PC-3 (cell line): Measurements from ENCODE around the gene XPR1. TPM values are rescaled to one million over a fixed set of nuclear protein-coding genes. Genes with fewer than 3 reads are reported as not detected.

Source experiments
- ATAC-seq: fragments of 200-7000 bp; cut with Tn5 transposase; 2 replicates; pipeline ENCODE4 v1.9.1; 2020; ENCODE audit warnings: mild to moderate bottlenecking, moderate library complexity
- BruUV-seq: library from RNA; stranded (reverse); fragments of 400-500 nt; replicated peaks from 2 replicates; lab custom pipeline; 2021; lab: Mats Ljungman, UMichigan
- CTCF ChIA-PET: fragments of 300-600 bp; sonication (Branson Sonifier 250); formaldehyde crosslinking; loops from one replicate; lab custom pipeline; 2022; ENCODE audit warnings: antibody characterized with exemption; lab: Charles Lee
- POLR2A ChIA-PET: fragments of 300-600 bp; sonication (Branson Sonifier 250); formaldehyde crosslinking; loops from one replicate; lab custom pipeline; 2022; ENCODE audit warnings: antibody characterized with exemption; ENCODE audit not compliant: unreplicated experiment; lab: Charles Lee
- DNase-seq: peaks from one replicate; pipeline ENCODE4 v3.0.0-alpha.2; 2015
- H2AFZ ChIP-seq: fragments of 300-600 bp; sonication (generic); 2 replicates; pipeline ENCODE4 v1.6.0; 2016; ENCODE audit warnings: antibody characterized with exemption, low read length
- H3F3A ChIP-seq: fragments of 300-600 bp; sonication (generic); one replicate; pipeline ENCODE4 v1.6.0; 2017; ENCODE audit warnings: antibody characterized with exemption, low read length, control low read depth, mild to moderate bottlenecking; ENCODE audit not compliant: unreplicated experiment
- H3K27ac ChIP-seq: fragments of 300-600 bp; sonication (generic); 2 replicates; pipeline ENCODE4 v1.5.1; 2016; ENCODE audit warnings: mild to moderate bottlenecking, low read length
- H3K27me3 ChIP-seq: fragments of 300-600 bp; sonication (generic); 2 replicates; pipeline ENCODE4 v1.6.1; 2016; ENCODE audit warnings: low read length, mixed read lengths
- H3K36me3 ChIP-seq: fragments of 300-600 bp; sonication (generic); 2 replicates; pipeline ENCODE4 v1.6.1; 2016; ENCODE audit warnings: low read depth, mixed run types, low read length, mixed read lengths
- H3K4me1 ChIP-seq: fragments of 300-600 bp; sonication (generic); 2 replicates; pipeline ENCODE4 v1.5.1; 2016; ENCODE audit warnings: low read length; ENCODE audit not compliant: insufficient read depth
- H3K4me2 ChIP-seq: fragments of 300-600 bp; sonication (generic); 2 replicates; pipeline ENCODE4 v1.6.0; 2016; ENCODE audit warnings: low read length
- H3K4me3 ChIP-seq: fragments of 300-600 bp; sonication (generic); 2 replicates; pipeline ENCODE4 v1.5.1; 2016; ENCODE audit warnings: mild to moderate bottlenecking, low read length, mixed read lengths
- H3K79me2 ChIP-seq: fragments of 300-600 bp; sonication (generic); 2 replicates; pipeline ENCODE4 v1.6.1; 2017; ENCODE audit warnings: low read length, mixed read lengths
- H3K9ac ChIP-seq: fragments of 300-600 bp; sonication (generic); 2 replicates; pipeline ENCODE4 v1.6.0; 2016; ENCODE audit warnings: mild to moderate bottlenecking, low read length
- H3K9me2 ChIP-seq: fragments of 300-600 bp; sonication (generic); replicated peaks from 2 replicates; pipeline ENCODE4 v1.6.1; 2016; ENCODE audit warnings: mixed run types, low read length, mixed read lengths
- H3K9me3 ChIP-seq: fragments of 300-600 bp; sonication (generic); 2 replicates; pipeline ENCODE4 v1.6.1; 2016; ENCODE audit warnings: low read length, mixed read lengths
- H4K20me1 ChIP-seq: fragments of 300-600 bp; sonication (generic); 2 replicates; pipeline ENCODE4 v1.6.1; 2016; ENCODE audit warnings: low read length, mixed read lengths
- EZH2 ChIP-seq: fragments of 300-600 bp; sonication (generic); IDR thresholded peaks from one replicate; pipeline ENCODE4 v1.6.1; 2017; ENCODE audit warnings: antibody characterized with exemption, mild to moderate bottlenecking, low read length; ENCODE audit not compliant: unreplicated experiment
- EZH2phosphoT487 ChIP-seq: fragments of 300-600 bp; sonication (generic); IDR thresholded peaks from 2 replicates; pipeline ENCODE4 v1.6.1; 2018; ENCODE audit warnings: mild to moderate bottlenecking, antibody characterized with exemption, low read length, borderline replicate concordance
- intact Hi-C: fragments of 100-400 bp; cut with micrococcal nuclease; formaldehyde crosslinking; loops from 2 replicates; pipeline ENCODE4 v1.9.0; 2023
- total RNA-seq: library from RNA; depleted of rRNA; stranded (reverse); fragments of >200 nt; gene quantifications from 2 replicates; pipeline ENCODE4 v1.2.3, GENCODE V29; 2014
- TF ChIP-seq, protein P1 (sequence below): fragments of 300-600 bp; sonication (generic); conservative IDR thresholded peaks from 2 replicates; pipeline ENCODE4 v1.5.1; 2017; ENCODE audit warnings: antibody characterized with exemption, low read depth, mild to moderate bottlenecking, low read length

Gene XPR1
- total RNA-seq, 1 experiment from 2014 or later: 8.2 TPM

DNA sequence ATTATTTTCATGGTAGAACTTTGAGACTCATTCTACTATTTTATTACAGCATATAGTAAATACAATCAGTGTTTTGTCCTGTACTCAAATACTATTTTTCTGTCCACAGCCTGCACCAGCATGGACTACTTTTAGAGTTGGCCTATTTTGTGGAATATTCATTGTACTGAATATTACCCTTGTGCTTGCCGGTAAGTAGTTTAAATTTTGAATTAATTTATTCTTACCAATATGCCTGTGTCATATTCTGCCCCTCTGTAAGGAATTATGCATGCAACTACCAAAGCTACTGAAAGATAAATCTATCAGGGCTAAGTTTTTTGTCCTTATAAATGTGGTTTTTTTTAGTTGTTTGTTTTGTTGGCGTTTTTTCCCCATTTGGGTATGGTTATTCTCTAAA is 179.5 kb downstream of the XPR1 start:
- ATAC-seq (no peak), DNase-seq (no peak)
- H3K9me2 ChIP-seq: no peaks in the 10 kb centered on the region
- no peak overlapping the region for H2AFZ ChIP-seq
- H4K20me1 ChIP-seq: no peaks in the 10 kb centered on the region
- H3K27me3 ChIP-seq: no peaks in the 10 kb centered on the region
- no peaks in the 10 kb centered on the region for H3K4me1 ChIP-seq
- H3K36me3 ChIP-seq: no peaks in the 10 kb centered on the region
- intact Hi-C loops: no loop called here
- H3K9ac ChIP-seq: no peak overlapping the region
- POLR2A ChIA-PET: no interaction called here
- no peaks in the 10 kb centered on the region for H3F3A ChIP-seq
- H3K27ac ChIP-seq: no peak overlapping the region
- H3K4me2 ChIP-seq: no peak overlapping the region
- H3K79me2 ChIP-seq: no peaks in the 10 kb centered on the region
- BruUV-seq: no TSS peak
- CTCF ChIA-PET: no interaction called here
- TF ChIP-seq EZH2 (no peak), EZH2phosphoT487 (no peak)
- TF ChIP-seq, protein P1, sequence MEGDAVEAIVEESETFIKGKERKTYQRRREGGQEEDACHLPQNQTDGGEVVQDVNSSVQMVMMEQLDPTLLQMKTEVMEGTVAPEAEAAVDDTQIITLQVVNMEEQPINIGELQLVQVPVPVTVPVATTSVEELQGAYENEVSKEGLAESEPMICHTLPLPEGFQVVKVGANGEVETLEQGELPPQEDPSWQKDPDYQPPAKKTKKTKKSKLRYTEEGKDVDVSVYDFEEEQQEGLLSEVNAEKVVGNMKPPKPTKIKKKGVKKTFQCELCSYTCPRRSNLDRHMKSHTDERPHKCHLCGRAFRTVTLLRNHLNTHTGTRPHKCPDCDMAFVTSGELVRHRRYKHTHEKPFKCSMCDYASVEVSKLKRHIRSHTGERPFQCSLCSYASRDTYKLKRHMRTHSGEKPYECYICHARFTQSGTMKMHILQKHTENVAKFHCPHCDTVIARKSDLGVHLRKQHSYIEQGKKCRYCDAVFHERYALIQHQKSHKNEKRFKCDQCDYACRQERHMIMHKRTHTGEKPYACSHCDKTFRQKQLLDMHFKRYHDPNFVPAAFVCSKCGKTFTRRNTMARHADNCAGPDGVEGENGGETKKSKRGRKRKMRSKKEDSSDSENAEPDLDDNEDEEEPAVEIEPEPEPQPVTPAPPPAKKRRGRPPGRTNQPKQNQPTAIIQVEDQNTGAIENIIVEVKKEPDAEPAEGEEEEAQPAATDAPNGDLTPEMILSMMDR: no peak
- no peak overlapping the region for H3K4me3 ChIP-seq
- H3K9me3 ChIP-seq: no peaks in the 10 kb centered on the region

DNA sequence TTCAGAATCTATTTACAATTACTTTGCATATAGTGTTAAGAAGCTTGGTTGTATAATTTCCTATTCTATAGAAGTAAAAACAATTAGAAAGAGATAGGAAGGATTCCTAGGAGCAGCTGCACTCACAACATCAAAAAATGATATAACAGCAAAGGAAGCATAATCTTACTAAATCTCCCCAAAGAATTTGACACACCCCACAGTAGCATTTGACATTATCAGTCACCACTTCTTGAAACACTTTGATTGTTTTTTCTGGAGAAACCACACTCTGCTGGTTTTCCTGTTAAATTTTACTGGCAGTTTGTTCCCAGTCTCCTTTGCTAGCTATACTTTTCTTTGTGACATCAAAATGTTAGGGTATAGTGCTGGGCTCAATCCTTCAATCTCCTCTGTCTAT is 180.1 kb downstream of the XPR1 start:
- no peak overlapping the region for H3K9ac ChIP-seq
- H3K79me2 ChIP-seq: no peaks in the 10 kb centered on the region
- no peaks in the 10 kb centered on the region for H3K36me3 ChIP-seq
- H3K9me3 ChIP-seq: no peaks in the 10 kb centered on the region
- BruUV-seq: no TSS peak
- no peaks in the 10 kb centered on the region for H4K20me1 ChIP-seq
- no peaks in the 10 kb centered on the region for H3F3A ChIP-seq
- no peak overlapping the region for H3K27ac ChIP-seq
- H3K4me3 ChIP-seq: no peak overlapping the region
- ATAC-seq (no peak), DNase-seq (no peak)
- POLR2A ChIA-PET: no interaction called here
- no peaks in the 10 kb centered on the region for H3K9me2 ChIP-seq
- H2AFZ ChIP-seq: no peak overlapping the region
- CTCF ChIA-PET: no interaction called here
- H3K27me3 ChIP-seq: no peaks in the 10 kb centered on the region
- intact Hi-C loops: no loop called here
- H3K4me2 ChIP-seq: no peak overlapping the region
- no peak for TF ChIP-seq EZH2phosphoT487
- TF ChIP-seq EZH2: no peak
- TF ChIP-seq, protein P1: no peak
- H3K4me1 ChIP-seq: no peaks in the 10 kb centered on the region

DNA sequence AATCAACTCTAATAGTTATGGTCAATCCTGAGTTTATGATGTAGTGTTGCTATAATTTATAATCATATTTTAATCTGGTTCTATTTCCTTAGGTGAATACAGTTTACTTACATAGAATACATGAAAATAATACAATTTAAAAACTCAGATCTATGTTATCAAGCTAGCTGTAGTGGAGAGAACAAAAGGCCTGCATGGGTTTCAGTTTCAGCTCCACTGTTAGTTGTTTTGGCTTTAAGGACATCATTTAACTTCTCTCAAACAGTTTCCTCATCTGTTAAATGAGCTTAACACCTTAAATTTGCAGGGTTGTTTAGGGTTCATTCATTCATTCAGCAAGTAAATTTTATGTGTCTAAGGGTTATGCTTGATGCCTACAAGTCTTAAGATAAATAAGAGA is 182.4 kb downstream of the XPR1 start:
- H3F3A ChIP-seq: no peaks in the 10 kb centered on the region
- no peaks in the 10 kb centered on the region for H4K20me1 ChIP-seq
- ATAC-seq: no peak
- no peak for DNase-seq
- no TSS peak for BruUV-seq
- POLR2A ChIA-PET: no interaction called here
- H3K9me2 ChIP-seq: no peaks in the 10 kb centered on the region
- H3K9me3 ChIP-seq: no peaks in the 10 kb centered on the region
- no peaks in the 10 kb centered on the region for H3K4me1 ChIP-seq
- CTCF ChIA-PET: no interaction called here
- H3K4me2 ChIP-seq: no peak overlapping the region
- no peaks in the 10 kb centered on the region for H3K79me2 ChIP-seq
- intact Hi-C loops: no loop called here
- no peaks in the 10 kb centered on the region for H3K36me3 ChIP-seq
- H3K9ac ChIP-seq: no peak overlapping the region
- H2AFZ ChIP-seq: no peak overlapping the region
- H3K4me3 ChIP-seq: no peak overlapping the region
- no peak overlapping the region for H3K27ac ChIP-seq
- no peaks in the 10 kb centered on the region for H3K27me3 ChIP-seq
- TF ChIP-seq, protein P1: no peak
